Subcutaneous adipose tissue (tissue), 4 donors: Measurements from ENCODE around the gene CDH4. TPM values are rescaled to one million over a fixed set of nuclear protein-coding genes. Genes with fewer than 3 reads are reported as not detected.

Source experiments
- CTCF ChIP-seq: fragments of 450-650 bp; IDR thresholded peaks from one replicate; pipeline ENCODE4 v1.5.1; 2016; ENCODE audit warnings: low read depth, mild to moderate bottlenecking, control low read depth, antibody characterized with exemption, moderate library complexity
- total RNA-seq, 4 donors: library from RNA; depleted of rRNA; stranded (reverse); fragments of >200 nt; gene quantifications; one replicate each; pipeline ENCODE4 v1.1.0, GENCODE V29; 2016

Gene CDH4
- total RNA-seq, 4 donors from 2014 or later: not detected

GRCh38 chr20:61514018-61514365 lies 261.9 kb downstream of the CDH4 start:
- no peak for TF ChIP-seq CTCF

- no peak for TF ChIP-seq CTCF
Observed at GRCh38 chr20:61514396-61514795, 262.3 kb downstream of the CDH4 start.

GRCh38 chr20:61514805-61515505 lies 262.9 kb downstream of the CDH4 start:
- no peak for TF ChIP-seq CTCF

GRCh38 chr20:61515922-61516321 lies 263.9 kb downstream of the CDH4 start:
- TF ChIP-seq CTCF: no peak

GRCh38 chr20:61516346-61517208 lies 264.5 kb downstream of the CDH4 start:
- no peak for TF ChIP-seq CTCF

- no peak for TF ChIP-seq CTCF
Observed at GRCh38 chr20:61517419-61517818, 265.4 kb downstream of the CDH4 start.

- TF ChIP-seq CTCF: no peak
Observed at GRCh38 chr20:61518424-61518951, 266.4 kb downstream of the CDH4 start.
